ENCODE results near the gene ACADSB.

The ACADSB gene

GRCh38 chr10:123038782-123039631 is 30.2 kb downstream of the ACADSB start:
- no peak overlapping the region for H3K4me3 ChIP-seq (ENCODE audit: low read depth, low read length)
- DNase-seq (ENCODE audit: low read depth): peak; percentile 18

GRCh38 chr10:123039632-123039930 is 30.8 kb downstream of the ACADSB start:
- TF ChIP-seq POLR2A (IDR thresholded peaks at IDR 0.05; ENCODE audit: extremely low read depth, insufficient read length) (no peak), MAX (IDR thresholded peaks at IDR 0.05; ENCODE audit: low read depth, low read length) (no peak), MYC (IDR thresholded peaks at IDR 0.05; ENCODE audit: low read depth, low read length) (no peak)
- TF ChIP-seq, protein P1, sequence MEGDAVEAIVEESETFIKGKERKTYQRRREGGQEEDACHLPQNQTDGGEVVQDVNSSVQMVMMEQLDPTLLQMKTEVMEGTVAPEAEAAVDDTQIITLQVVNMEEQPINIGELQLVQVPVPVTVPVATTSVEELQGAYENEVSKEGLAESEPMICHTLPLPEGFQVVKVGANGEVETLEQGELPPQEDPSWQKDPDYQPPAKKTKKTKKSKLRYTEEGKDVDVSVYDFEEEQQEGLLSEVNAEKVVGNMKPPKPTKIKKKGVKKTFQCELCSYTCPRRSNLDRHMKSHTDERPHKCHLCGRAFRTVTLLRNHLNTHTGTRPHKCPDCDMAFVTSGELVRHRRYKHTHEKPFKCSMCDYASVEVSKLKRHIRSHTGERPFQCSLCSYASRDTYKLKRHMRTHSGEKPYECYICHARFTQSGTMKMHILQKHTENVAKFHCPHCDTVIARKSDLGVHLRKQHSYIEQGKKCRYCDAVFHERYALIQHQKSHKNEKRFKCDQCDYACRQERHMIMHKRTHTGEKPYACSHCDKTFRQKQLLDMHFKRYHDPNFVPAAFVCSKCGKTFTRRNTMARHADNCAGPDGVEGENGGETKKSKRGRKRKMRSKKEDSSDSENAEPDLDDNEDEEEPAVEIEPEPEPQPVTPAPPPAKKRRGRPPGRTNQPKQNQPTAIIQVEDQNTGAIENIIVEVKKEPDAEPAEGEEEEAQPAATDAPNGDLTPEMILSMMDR (IDR thresholded peaks at IDR 0.05; ENCODE audit: low read depth, low read length): no peak
- no peak for DNase-seq (ENCODE audit: low read depth)

More at GRCh38 chr10:123038782-123039631, 30.2 kb downstream of the ACADSB start:
- TF ChIP-seq MYC (IDR thresholded peaks at IDR 0.05; ENCODE audit: low read depth, low read length) (no peak), POLR2A (IDR thresholded peaks at IDR 0.05; ENCODE audit: extremely low read depth, insufficient read length) (no peak), MAX (IDR thresholded peaks at IDR 0.05; ENCODE audit: low read depth, low read length) (no peak)
- TF ChIP-seq, protein P1 (IDR thresholded peaks at IDR 0.05; ENCODE audit: low read depth, low read length): no peak

GRCh38 chr10:123042708-123043408 is 34.1 kb downstream of the ACADSB start:
- TF ChIP-seq MAX (IDR thresholded peaks at IDR 0.05; ENCODE audit: low read depth, low read length) (no peak), MYC (IDR thresholded peaks at IDR 0.05; ENCODE audit: low read depth, low read length) (no peak), POLR2A (IDR thresholded peaks at IDR 0.05; ENCODE audit: extremely low read depth, insufficient read length) (no peak)
- TF ChIP-seq, protein P1 (IDR thresholded peaks at IDR 0.05; ENCODE audit: low read depth, low read length): no peak
- H3K4me3 ChIP-seq (ENCODE audit: low read depth, low read length): no peak overlapping the region
- DNase-seq (ENCODE audit: low read depth): no peak

More at GRCh38 chr10:123039632-123039930, 30.8 kb downstream of the ACADSB start:
- no peak overlapping the region for H3K4me3 ChIP-seq (ENCODE audit: low read depth, low read length)

DNA sequence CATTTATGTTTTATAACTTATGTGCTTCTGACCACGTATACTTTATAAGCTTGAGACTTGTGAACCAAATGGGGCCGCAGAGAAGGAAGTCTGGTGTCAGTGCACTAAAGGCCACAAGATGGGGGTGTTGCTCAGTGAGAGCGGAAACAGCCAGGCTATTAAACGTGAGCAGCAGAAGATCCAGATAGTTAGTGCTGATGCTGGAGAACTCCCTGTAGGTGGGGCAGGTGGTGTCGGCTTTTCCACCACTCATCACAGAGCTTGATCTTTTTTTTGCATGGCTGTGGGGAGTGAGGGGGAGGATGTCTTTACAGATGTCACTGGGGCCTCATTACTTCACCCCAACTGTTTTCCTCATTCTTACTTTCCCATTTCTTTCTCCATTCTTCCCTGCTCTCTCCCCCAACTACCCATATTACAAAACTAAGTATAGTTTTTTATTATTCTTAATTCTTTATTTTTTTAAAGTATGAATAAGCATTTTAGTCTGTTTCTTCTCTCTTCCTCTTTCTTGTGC is 34.7 kb downstream of the ACADSB start:
- TF ChIP-seq POLR2A (IDR thresholded peaks at IDR 0.05; ENCODE audit: extremely low read depth, insufficient read length) (no peak), MAX (IDR thresholded peaks at IDR 0.05; ENCODE audit: low read depth, low read length) (no peak), MYC (IDR thresholded peaks at IDR 0.05; ENCODE audit: low read depth, low read length) (no peak)
- TF ChIP-seq, protein P1 (IDR thresholded peaks at IDR 0.05; ENCODE audit: low read depth, low read length): peak; percentile 82
- no peak overlapping the region for H3K4me3 ChIP-seq (ENCODE audit: low read depth, low read length)
- DNase-seq (ENCODE audit: low read depth): peak; percentile 77

- no peak for TF ChIP-seq POLR2A (IDR thresholded peaks at IDR 0.05; ENCODE audit: extremely low read depth, insufficient read length)
- TF ChIP-seq, protein P1 (IDR thresholded peaks at IDR 0.05; ENCODE audit: low read depth, low read length): peak; percentile 12
- no peak overlapping the region for H3K4me3 ChIP-seq (ENCODE audit: low read depth, low read length)
- peak; percentile 49 for DNase-seq (ENCODE audit: low read depth)
Observed at GRCh38 chr10:123044391-123044790, 35.6 kb downstream of the ACADSB start.

Measured in NB4 (cell line).